Loucy (cell line): ENCODE measurements around the gene MUS81.

Experiments
- H2AFZ ChIP-seq: fragments of 200-600 bp; sonication (generic); 2 replicates; pipeline ENCODE4 v1.6.0; 2016; ENCODE audit warnings: antibody characterized with exemption, mild to moderate bottlenecking, low read length, moderate library complexity
- H3F3A ChIP-seq: fragments of 200-600 bp; 2 replicates; pipeline ENCODE4 v1.6.0; 2016; ENCODE audit warnings: antibody characterized with exemption, low read depth, mild to moderate bottlenecking
- H3K27me3 ChIP-seq: fragments of 200-600 bp; sonication (generic); 2 replicates; pipeline ENCODE4 v1.6.1; 2014; ENCODE audit warnings: low read length, mild to moderate bottlenecking; ENCODE audit not compliant: insufficient read depth, poor library complexity, severe bottlenecking
- H3K36me3 ChIP-seq: fragments of 200-600 bp; sonication (generic); 2 replicates; pipeline ENCODE4 v1.6.1; 2016; ENCODE audit warnings: low read length; ENCODE audit not compliant: insufficient read depth
- H3K4me1 ChIP-seq: fragments of 200-600 bp; sonication (generic); 2 replicates; pipeline ENCODE4 v1.5.1; 2014; ENCODE audit warnings: low read length, mild to moderate bottlenecking; ENCODE audit not compliant: insufficient read depth, poor library complexity, severe bottlenecking
- H3K4me2 ChIP-seq: fragments of 200-600 bp; sonication (generic); 2 replicates; pipeline ENCODE4 v1.6.0; 2014; ENCODE audit warnings: antibody characterized with exemption, low read length, low read depth, mild to moderate bottlenecking; ENCODE audit not compliant: poor library complexity, severe bottlenecking
- H3K4me3 ChIP-seq: fragments of 200-600 bp; sonication (generic); 2 replicates; pipeline ENCODE4 v1.5.1; 2014; ENCODE audit warnings: low read length, mild to moderate bottlenecking, mixed read lengths; ENCODE audit not compliant: poor library complexity, severe bottlenecking
- H3K79me2 ChIP-seq: fragments of 200-600 bp; sonication (generic); 2 replicates; pipeline ENCODE4 v1.6.1; 2014; ENCODE audit warnings: low read length; ENCODE audit not compliant: insufficient read depth
- H3K9ac ChIP-seq: fragments of 200-600 bp; sonication (generic); 2 replicates; pipeline ENCODE4 v1.6.0; 2014; ENCODE audit warnings: mild to moderate bottlenecking, low read depth, low read length, moderate library complexity; ENCODE audit not compliant: poor library complexity, severe bottlenecking
- H3K9me2 ChIP-seq: fragments of 200-600 bp; sonication (generic); replicated peaks from 2 replicates; pipeline ENCODE4 v1.6.1; 2016; ENCODE audit warnings: low read depth, low read length, mixed read lengths
- H3K9me3 ChIP-seq: fragments of 200-600 bp; sonication (generic); 2 replicates; pipeline ENCODE4 v1.6.1; 2014; ENCODE audit warnings: mild to moderate bottlenecking, antibody characterized with exemption, low read length, low read depth; ENCODE audit not compliant: insufficient read depth
- H4K20me1 ChIP-seq: fragments of 200-600 bp; sonication (generic); 2 replicates; pipeline ENCODE4 v1.6.0; 2014; ENCODE audit warnings: antibody characterized with exemption, low read length, mild to moderate bottlenecking; ENCODE audit not compliant: insufficient read depth, poor library complexity, severe bottlenecking
- CTCF ChIP-seq: fragments of 200-600 bp; sonication (generic); conservative IDR thresholded peaks from 2 replicates; pipeline ENCODE4 v1.5.1; 2014; ENCODE audit warnings: mild to moderate bottlenecking, antibody characterized with exemption, low read length
- EZH2phosphoT487 ChIP-seq: fragments of 200-600 bp; IDR thresholded peaks from 2 replicates; pipeline ENCODE4 v1.6.1; 2018; ENCODE audit warnings: antibody characterized with exemption, mild to moderate bottlenecking, moderate library complexity, borderline replicate concordance

MUS81 gene

GRCh38 chr11:65896034-65896999 is 36.1 kb downstream of the MUS81 start:
- Histone ChIP-seq H4K20me1 (peaks cover 14% of the 10 kb centered on the region), H2AFZ (no peak overlapping the region), H3K36me3 (no peaks in the 10 kb centered on the region), H3K9ac (no peak overlapping the region), H3F3A (peaks cover 3% of the 10 kb centered on the region; the same call in 1 of the 2 replicates), H3K4me2 (no peak overlapping the region), H3K4me3 (no peak overlapping the region), H3K79me2 (peaks cover 19% of the 10 kb centered on the region), H3K9me2 (no peaks in the 10 kb centered on the region), H3K4me1 (peaks cover 28% of the 10 kb centered on the region), H3K9me3 (no peaks in the 10 kb centered on the region), H3K27me3 (no peaks in the 10 kb centered on the region)
- TF ChIP-seq EZH2phosphoT487 = no peak
- TF ChIP-seq CTCF = no peak

GRCh38 chr11:65897020-65897471 is 36.8 kb downstream of the MUS81 start:
- Histone ChIP-seq H3K4me3 (no peak overlapping the region), H3K36me3 (no peaks in the 10 kb centered on the region), H3K4me2 (no peak overlapping the region), H3F3A (peaks cover 3% of the 10 kb centered on the region; the same call in 1 of the 2 replicates), H3K9me3 (no peaks in the 10 kb centered on the region), H4K20me1 (peaks cover 8% of the 10 kb centered on the region), H3K9me2 (no peaks in the 10 kb centered on the region), H3K27me3 (no peaks in the 10 kb centered on the region), H3K9ac (no peak overlapping the region), H3K79me2 (peaks cover 12% of the 10 kb centered on the region; the same call in 1 of the 2 replicates), H3K4me1 (peaks cover 22% of the 10 kb centered on the region), H2AFZ (no peak overlapping the region)
- TF ChIP-seq EZH2phosphoT487 (no peak), CTCF (no peak)

GRCh38 chr11:65898656-65899355 is 38.6 kb downstream of the MUS81 start:
- no peak overlapping the region for H2AFZ ChIP-seq

More at GRCh38 chr11:65898656-65899355, 38.6 kb downstream of the MUS81 start:
- Histone ChIP-seq H4K20me1 (no peaks in the 10 kb centered on the region), H3K4me2 (no peak overlapping the region), H3K9me3 (no peaks in the 10 kb centered on the region), H3K4me3 (no peak overlapping the region), H3K4me1 (peaks cover 11% of the 10 kb centered on the region), H3K9me2 (no peaks in the 10 kb centered on the region), H3K9ac (no peak overlapping the region), H3K79me2 (no peaks in the 10 kb centered on the region), H3F3A (0 out of 2 replicates have a peak, but pooled peaks cover 3% of the 10 kb centered on the region), H3K36me3 (no peaks in the 10 kb centered on the region), H3K27me3 (no peaks in the 10 kb centered on the region)
- TF ChIP-seq EZH2phosphoT487 (no peak), CTCF (no peak)
